Mesenchymal stem cell (in vitro differentiated cells and primary cell): ENCODE measurements around the gene FBXL13. TPM values are rescaled to one million over a fixed set of nuclear protein-coding genes. Genes with fewer than 3 reads are reported as not detected.
"Not testable (repeated sequence)": the region's sequence is repeated elsewhere in the genome, so short reads cannot be mapped to it uniquely, and the experiment has no call there.

Experiments used
- DNase-seq: peaks from one replicate; pipeline ENCODE4 v3.0.0-alpha.2; 2013
- H2AFZ ChIP-seq: one replicate; pipeline ENCODE4 v1.6.1; 2013; ENCODE audit warnings: low read depth, mild to moderate bottlenecking, control low read depth, inconsistent platforms, low read length, moderate library complexity
- H2AK5ac ChIP-seq: 2 replicates; pipeline ENCODE4 v1.6.1; 2013; ENCODE audit warnings: low read length, moderate library complexity, mild to moderate bottlenecking, inconsistent platforms; ENCODE audit not compliant: severe bottlenecking
- H2BK120ac ChIP-seq: one replicate; pipeline ENCODE4 v1.6.1; 2013; ENCODE audit warnings: low read depth, mild to moderate bottlenecking, inconsistent platforms, low read length, moderate library complexity
- H2BK12ac ChIP-seq, 2 experiments: one replicate each; pipeline ENCODE4 v1.6.1; 2013; ENCODE audit warnings: inconsistent platforms in 2 of 2, low read length in 2 of 2, mild to moderate bottlenecking in 2 of 2, moderate library complexity in 2 of 2, control low read depth in 1 of 2
- H2BK15ac ChIP-seq: one replicate; pipeline ENCODE4 v1.6.1; 2013; ENCODE audit warnings: mild to moderate bottlenecking, low read depth, inconsistent platforms; ENCODE audit not compliant: poor library complexity, severe bottlenecking
- H2BK5ac ChIP-seq: 2 replicates; pipeline ENCODE4 v1.6.1; 2013; ENCODE audit warnings: low read depth, mild to moderate bottlenecking, low read length, control low read depth, inconsistent platforms; ENCODE audit not compliant: poor library complexity, severe bottlenecking
- H3K14ac ChIP-seq, 2 experiments: one replicate each; pipeline ENCODE4 v1.6.1; 2013; ENCODE audit warnings: inconsistent platforms in 2 of 2, low read length in 2 of 2, control low read depth in 1 of 2, mild to moderate bottlenecking in 1 of 2, moderate library complexity in 1 of 2
- H3K18ac ChIP-seq, 2 experiments: one replicate each; pipeline ENCODE4 v1.6.1; 2013; ENCODE audit warnings: inconsistent platforms in 2 of 2, low read length in 2 of 2, control low read depth in 1 of 2, low read depth in 1 of 2, mild to moderate bottlenecking in 1 of 2
- H3K23ac ChIP-seq, 2 experiments: one replicate each; pipeline ENCODE4 v1.6.1; 2013; ENCODE audit warnings: inconsistent platforms in 2 of 2, low read length in 2 of 2, mild to moderate bottlenecking in 2 of 2, moderate library complexity in 2 of 2, control low read depth in 1 of 2
- H3K27ac ChIP-seq: 2 replicates; pipeline ENCODE4 v1.5.1; 2013; ENCODE audit warnings: mild to moderate bottlenecking, moderate library complexity, low read length, control low read depth, inconsistent platforms; ENCODE audit not compliant: poor library complexity, severe bottlenecking
- H3K27me3 ChIP-seq, 2 experiments: 2 replicates each; pipeline versions ENCODE4 v1.6.1 to v1.7.0; 2013; ENCODE audit warnings: low read length in 2 of 2, mild to moderate bottlenecking in 2 of 2, moderate library complexity in 2 of 2, control low read depth in 1 of 2, inconsistent platforms in 1 of 2; ENCODE audit not compliant: control insufficient read depth in 1 of 2, insufficient read depth in 1 of 2
- H3K36me3 ChIP-seq, 2 experiments: 2 replicates each; pipeline versions ENCODE4 v1.6.1 to v1.7.0; 2013; ENCODE audit warnings: low read length in 2 of 2, control low read depth in 1 of 2, inconsistent platforms in 1 of 2, low read depth in 1 of 2, mild to moderate bottlenecking in 1 of 2; ENCODE audit not compliant: insufficient read depth in 2 of 2, control insufficient read depth in 1 of 2
- H3K4ac ChIP-seq, 2 experiments: one replicate each; pipeline ENCODE4 v1.6.1; 2013; ENCODE audit warnings: inconsistent platforms in 2 of 2, low read length in 2 of 2, mild to moderate bottlenecking in 2 of 2, moderate library complexity in 2 of 2, control low read depth in 1 of 2, low read depth in 1 of 2
- H3K4me1 ChIP-seq: 2 replicates; pipeline ENCODE4 v1.6.1; 2013; ENCODE audit warnings: low read depth, low read length, control low read depth; ENCODE audit not compliant: control insufficient read depth, insufficient read depth
- H3K4me2 ChIP-seq: 2 replicates; pipeline ENCODE4 v1.6.1; 2013; ENCODE audit warnings: low read length, mild to moderate bottlenecking, inconsistent platforms; ENCODE audit not compliant: poor library complexity, severe bottlenecking
- H3K4me3 ChIP-seq, 2 experiments: 2 replicates each; pipeline versions ENCODE4 v1.5.1 to v1.7.0; 2013; ENCODE audit warnings: low read length in 2 of 2, mild to moderate bottlenecking in 2 of 2, control low read depth in 1 of 2, low read depth in 1 of 2; ENCODE audit not compliant: insufficient read depth in 1 of 2
- H3K79me1 ChIP-seq: replicated peaks from 2 replicates; pipeline ENCODE4 v1.6.1; 2013; ENCODE audit warnings: mild to moderate bottlenecking, control low read depth, low read length, inconsistent platforms; ENCODE audit not compliant: poor library complexity, severe bottlenecking
- H3K9ac ChIP-seq: 2 replicates; pipeline ENCODE4 v1.7.0; 2013; ENCODE audit warnings: mild to moderate bottlenecking, low read length, moderate library complexity
- H3K9me3 ChIP-seq: 2 replicates; pipeline ENCODE4 v1.7.0; 2013; ENCODE audit warnings: mild to moderate bottlenecking, low read length; ENCODE audit not compliant: control insufficient read depth
- H4K8ac ChIP-seq: one replicate; pipeline ENCODE4 v1.6.1; 2013; ENCODE audit warnings: inconsistent platforms, mild to moderate bottlenecking, low read length, moderate library complexity
- H4K91ac ChIP-seq: one replicate; pipeline ENCODE4 v1.6.1; 2013; ENCODE audit warnings: mild to moderate bottlenecking, low read length, inconsistent platforms
- WGBS: methylation state at CpG from one replicate; pipeline ENCODE4 v1.1.7; 2013; ENCODE audit warnings: mixed read lengths; 5-methylcytosine and 5-hydroxymethylcytosine counted together
- small RNA-seq: library from polyadenylated mRNA; stranded (forward); fragments of <200 nt; extraction: miRNeasy Mini kit (QIAGEN cat#:217004); gene quantifications from one replicate; pipeline ENCODE3, GENCODE V24; 2013; ENCODE audit warnings: low read depth

Gene FBXL13

DNA sequence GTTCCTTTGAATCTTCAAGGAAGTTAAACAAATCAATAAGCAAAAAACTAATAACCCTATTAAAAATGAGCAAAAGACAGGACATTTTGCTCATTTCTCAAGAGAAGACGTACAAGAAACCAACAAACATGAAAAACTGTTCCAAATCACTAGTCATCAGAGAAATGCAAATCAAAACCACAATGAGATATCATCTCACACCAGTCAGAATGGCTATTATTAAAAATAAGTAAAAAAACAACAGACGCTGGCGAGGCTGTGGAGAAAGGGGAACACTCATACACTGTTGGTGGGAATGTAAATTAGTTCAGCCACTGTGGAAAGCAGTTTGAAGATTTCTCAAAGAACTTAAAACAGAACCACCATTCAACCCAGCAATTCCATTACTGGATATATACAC is 304.1 kb downstream of the FBXL13 start:
- not testable (repeated sequence) for H2BK15ac ChIP-seq, H3K79me1 ChIP-seq, H3K4me2 ChIP-seq, H2BK5ac ChIP-seq, H3K4ac ChIP-seq, H2AK5ac ChIP-seq, H4K8ac ChIP-seq, H3K18ac ChIP-seq, H3K4me3 ChIP-seq, H4K91ac ChIP-seq, H3K27ac ChIP-seq, H2AFZ ChIP-seq, H3K36me3 ChIP-seq, H3K14ac ChIP-seq, H3K9me3 ChIP-seq, H3K9ac ChIP-seq, H3K4me1 ChIP-seq, H2BK12ac ChIP-seq, H3K23ac ChIP-seq, DNase-seq, H3K27me3 ChIP-seq, H2BK120ac ChIP-seq
- WGBS, result 100% methylated on average over 1 of the region's 3 CpGs

DNA sequence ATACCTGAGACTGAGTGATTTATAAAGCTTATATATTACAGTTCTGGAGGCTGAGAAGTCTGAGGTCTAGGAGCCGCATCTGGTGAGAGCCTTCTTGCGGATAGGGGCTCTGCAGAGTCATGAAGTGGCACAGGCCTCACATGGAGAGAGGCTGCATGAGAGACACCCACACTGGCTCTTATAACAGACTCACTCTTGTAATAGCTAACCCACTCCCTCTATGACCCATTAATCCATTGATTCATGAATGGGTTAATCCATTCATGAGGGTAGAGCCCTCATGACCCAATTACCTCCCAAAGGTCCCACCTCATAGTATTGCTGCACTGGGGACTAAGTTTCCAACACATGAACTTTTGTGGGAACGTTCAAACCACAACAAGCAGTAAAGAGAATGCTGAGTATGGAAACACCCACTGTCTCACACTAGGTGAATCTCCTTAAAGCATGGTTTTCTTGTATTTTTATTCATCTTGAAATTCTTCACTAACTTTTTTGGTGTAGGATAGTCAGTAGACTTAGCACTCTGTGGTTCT is 304.9 kb downstream of the FBXL13 start:
- H3K4me1 ChIP-seq, H3K9ac ChIP-seq, H3K27me3 ChIP-seq, H2AK5ac ChIP-seq, H3K27ac ChIP-seq, H3K9me3 ChIP-seq, H3K18ac ChIP-seq, H3K79me1 ChIP-seq, DNase-seq, H2BK120ac ChIP-seq, H3K4me3 ChIP-seq, H4K91ac ChIP-seq, H3K14ac ChIP-seq, H2BK12ac ChIP-seq, H3K4ac ChIP-seq, H2BK15ac ChIP-seq, H2AFZ ChIP-seq, H3K36me3 ChIP-seq, H3K23ac ChIP-seq, H2BK5ac ChIP-seq, H3K4me2 ChIP-seq, H4K8ac ChIP-seq: not testable (repeated sequence)
- 91% methylated on average over 1 of the region's 3 CpGs for WGBS

DNA sequence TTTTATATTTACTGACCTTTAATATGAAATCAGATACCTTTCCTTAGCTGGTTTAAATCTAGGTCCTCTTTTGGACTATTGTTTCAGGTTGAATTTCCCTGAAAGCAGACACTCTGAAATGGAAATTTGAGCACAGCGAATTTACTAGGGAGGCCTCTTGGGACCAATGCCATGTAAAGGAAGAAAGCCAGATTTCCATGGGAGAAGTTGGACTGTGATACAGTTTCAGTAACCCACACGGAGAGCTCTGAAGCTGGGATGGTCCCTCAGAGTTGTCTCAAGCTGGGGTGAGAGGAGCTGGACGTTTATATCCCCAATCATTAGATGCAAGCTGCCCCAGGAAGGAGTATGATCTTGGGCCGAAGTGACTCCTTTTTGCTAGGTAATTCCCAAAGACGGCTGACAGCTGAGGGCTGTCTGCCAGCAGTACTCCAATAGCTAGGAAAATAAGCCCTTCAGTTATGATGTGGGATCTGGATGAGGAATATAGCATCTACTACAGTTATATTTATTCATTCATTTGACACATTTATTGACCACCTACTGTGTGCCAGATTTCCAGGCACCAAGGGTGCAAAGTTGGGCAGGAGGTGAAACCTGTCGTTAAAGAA is 311.2 kb downstream of the FBXL13 start:
- H3K27ac ChIP-seq, result peak overlapping the region; percentile 40
- H3K36me3 ChIP-seq, H3K9ac ChIP-seq, H3K14ac ChIP-seq, H3K4me3 ChIP-seq, H3K27me3 ChIP-seq, H3K18ac ChIP-seq, H4K8ac ChIP-seq, DNase-seq, H3K4ac ChIP-seq, H2AFZ ChIP-seq, H2BK15ac ChIP-seq, H2BK120ac ChIP-seq, H3K9me3 ChIP-seq, H4K91ac ChIP-seq, H2BK12ac ChIP-seq, H3K4me2 ChIP-seq, H2BK5ac ChIP-seq, H3K23ac ChIP-seq, H3K79me1 ChIP-seq, H3K4me1 ChIP-seq: not testable (repeated sequence)
- H2AK5ac ChIP-seq, result peak overlapping the region; percentile 90
- WGBS, result 100% methylated on average over 2 of the region's 6 CpGs

Small RNAs within 50 kb of the gene (small RNA-seq; reads per million reads assigned to genes)
- gene RNU6-1136P, result not detected
